HG03432 (cell line): ENCODE results near the gene ATAT1.
"Not testable (repeated sequence)": the region's sequence is repeated elsewhere in the genome, so short reads cannot be mapped to it uniquely, and the experiment has no call there.

Experiments
- ATAC-seq: cut with Tn5 transposase; IDR thresholded peaks from one replicate; pipeline ENCODE4 v1.9.1; 2021; ENCODE audit warnings: mild to moderate bottlenecking, moderate library complexity; ENCODE audit not compliant: unreplicated experiment

ATAT1 gene

DNA sequence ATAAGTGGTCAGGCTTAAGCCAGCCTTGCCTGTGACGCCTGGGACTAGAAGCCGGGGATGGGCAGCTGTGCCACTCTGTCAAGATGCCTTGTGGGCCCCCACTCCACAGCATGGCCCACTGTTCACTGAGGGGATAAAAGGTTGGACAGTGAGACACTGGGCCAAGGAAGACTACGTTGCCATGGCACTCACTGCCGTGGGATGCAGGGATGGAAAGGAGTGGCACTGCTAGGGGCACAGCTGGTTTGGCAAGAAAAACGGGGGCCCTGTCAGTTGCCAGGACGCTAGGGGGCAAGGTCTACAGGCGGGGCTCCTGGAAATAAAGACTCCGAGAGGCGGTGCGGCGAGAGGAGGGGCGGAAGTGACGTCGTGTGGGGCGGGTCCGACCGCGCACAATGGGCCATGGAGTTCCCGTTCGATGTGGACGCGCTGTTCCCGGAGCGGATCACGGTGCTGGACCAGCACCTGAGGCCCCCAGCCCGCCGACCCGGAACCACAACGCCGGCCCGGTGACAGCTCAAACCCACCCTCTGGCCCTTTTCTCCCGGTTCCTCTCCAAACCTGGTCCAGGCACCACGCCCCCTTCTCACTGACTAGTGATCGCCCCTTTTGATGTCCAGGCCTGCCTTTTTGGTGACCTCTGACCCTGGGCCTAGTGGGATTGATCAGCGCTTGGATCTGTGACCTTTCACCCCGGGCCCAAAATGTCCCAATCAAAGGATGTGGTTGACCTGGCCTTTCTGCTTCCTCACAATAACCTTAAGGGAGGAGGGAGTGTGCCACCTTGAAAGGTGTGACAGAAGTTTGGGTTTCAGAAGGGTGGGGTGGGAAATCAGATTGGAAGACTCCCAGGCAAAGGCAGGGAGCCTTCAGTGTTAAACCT, at the start of gene ATAT1:
Gene ATAT1, plus strand, starts transcription at position 391 of the 883 bp plus-strand sequence.
- peak; percentile 90 for ATAC-seq

DNA sequence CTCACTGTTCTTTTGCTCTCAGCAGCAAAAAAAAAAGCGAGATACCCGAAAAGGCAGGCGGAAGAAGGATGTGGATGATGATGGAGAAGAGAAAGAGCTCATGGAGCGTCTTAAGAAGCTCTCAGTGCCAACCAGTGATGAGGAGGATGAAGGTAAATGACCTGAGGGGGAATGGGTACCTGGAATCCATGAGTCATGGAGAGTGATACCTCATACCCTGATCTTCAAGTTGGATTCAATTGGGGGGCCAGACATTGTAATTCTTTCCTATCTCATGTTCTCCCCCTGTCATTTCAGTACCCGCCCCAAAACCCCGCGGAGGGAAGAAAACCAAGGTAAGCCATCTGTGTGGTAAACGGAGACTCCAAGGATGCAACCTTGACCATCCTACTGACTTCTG, 48.6 kb upstream of the ATAT1 start:
- no peak for ATAC-seq

DNA sequence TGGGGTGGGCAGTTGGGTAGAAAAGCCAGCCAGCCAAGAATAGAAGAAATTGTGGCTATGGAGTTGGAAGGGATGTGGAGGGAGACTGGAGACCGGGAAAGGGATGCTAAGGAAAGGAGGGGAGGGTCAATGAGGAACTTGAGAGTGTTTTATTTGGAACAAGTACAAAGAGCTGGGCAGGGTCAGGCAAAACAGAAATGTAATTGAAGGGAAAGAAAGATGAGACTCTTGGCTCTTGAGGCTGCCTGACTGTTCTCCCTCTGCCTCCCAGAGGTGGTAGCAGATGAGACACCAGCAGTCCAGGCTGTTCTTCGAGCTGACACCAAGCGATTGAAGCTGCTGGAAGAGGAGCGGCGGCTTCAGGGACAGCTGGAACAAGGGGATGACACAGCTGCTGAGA, 42.8 kb upstream of the ATAT1 start:
- ATAC-seq, result no peak

DNA sequence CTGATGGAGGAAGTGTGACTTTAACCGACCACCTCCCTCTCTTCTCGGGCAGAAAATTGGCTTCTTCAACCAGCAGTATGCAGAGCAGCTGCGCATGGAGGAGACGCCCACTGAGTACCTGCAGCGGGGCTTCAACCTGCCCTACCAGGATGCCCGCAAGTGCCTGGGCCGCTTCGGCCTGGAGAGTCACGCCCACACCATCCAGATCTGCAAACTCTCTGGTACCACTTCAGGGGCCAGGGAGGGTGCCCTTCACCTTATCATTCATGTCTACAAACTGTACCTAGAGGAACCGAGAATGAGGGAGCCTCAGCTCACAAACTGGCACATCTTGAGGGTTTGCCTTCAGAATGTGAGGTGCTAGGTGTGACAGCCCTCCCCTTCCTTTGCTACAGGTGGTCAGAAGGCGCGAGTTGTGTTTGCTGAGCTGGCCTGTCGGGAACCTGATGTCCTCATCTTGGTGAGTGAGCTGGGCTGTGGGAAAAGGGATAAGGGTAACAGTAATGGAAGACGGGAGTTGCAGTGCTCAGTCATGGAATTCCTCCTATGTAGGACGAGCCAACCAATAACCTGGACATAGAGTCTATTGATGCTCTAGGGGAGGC, 36.8 kb upstream of the ATAT1 start:
- ATAC-seq, result no peak

DNA sequence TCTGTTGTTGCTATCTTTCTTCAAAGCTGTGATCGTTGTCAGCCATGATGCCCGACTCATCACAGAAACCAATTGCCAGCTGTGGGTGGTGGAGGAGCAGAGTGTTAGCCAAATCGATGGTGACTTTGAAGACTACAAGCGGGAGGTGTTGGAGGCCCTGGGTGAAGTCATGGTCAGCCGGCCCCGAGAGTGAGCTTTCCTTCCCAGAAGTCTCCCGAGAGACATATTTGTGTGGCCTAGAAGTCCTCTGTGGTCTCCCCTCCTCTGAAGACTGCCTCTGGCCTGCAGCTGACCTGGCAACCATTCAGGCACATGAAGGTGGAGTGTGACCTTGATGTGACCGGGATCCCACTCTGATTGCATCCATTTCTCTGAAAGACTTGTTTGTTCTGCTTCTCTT, 36.2 kb upstream of the ATAT1 start:
- no peak for ATAC-seq

DNA sequence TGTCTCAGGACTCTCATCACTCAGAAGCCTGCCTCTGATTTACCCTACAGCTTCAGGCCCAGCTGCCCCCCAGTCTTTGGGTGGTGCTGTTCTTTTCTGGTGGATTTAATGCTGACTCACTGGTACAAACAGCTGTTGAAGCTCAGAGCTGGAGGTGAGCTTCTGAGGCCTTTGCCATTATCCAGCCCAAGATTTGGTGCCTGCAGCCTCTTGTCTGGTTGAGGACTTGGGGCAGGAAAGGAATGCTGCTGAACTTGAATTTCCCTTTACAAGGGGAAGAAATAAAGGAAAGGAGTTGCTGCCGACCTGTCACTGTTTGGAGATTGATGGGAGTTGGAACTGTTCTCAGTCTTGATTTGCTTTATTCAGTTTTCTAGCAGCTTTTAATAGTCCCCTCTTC, 35.7 kb upstream of the ATAT1 start:
- ATAC-seq, result no peak

DNA sequence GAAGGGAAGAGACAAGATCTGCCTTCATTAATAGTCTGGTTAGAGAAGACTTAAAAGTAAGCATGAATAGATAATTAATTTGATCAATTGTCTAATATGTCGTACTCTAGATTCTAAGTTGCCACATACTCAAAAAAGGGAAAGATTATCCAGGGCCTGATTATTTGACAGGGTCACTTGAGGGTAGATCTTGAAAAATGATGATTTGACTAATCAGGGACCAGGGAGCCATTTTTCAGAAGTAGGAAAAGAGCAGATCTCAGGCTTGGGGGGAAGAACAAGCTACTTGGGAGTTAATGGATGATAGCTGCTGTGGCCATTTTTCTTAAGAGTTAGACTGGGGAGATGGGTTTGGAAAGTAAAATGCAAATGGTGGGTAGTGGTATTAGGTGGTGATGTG, 34.4 kb upstream of the ATAT1 start:
- ATAC-seq, result no peak

DNA sequence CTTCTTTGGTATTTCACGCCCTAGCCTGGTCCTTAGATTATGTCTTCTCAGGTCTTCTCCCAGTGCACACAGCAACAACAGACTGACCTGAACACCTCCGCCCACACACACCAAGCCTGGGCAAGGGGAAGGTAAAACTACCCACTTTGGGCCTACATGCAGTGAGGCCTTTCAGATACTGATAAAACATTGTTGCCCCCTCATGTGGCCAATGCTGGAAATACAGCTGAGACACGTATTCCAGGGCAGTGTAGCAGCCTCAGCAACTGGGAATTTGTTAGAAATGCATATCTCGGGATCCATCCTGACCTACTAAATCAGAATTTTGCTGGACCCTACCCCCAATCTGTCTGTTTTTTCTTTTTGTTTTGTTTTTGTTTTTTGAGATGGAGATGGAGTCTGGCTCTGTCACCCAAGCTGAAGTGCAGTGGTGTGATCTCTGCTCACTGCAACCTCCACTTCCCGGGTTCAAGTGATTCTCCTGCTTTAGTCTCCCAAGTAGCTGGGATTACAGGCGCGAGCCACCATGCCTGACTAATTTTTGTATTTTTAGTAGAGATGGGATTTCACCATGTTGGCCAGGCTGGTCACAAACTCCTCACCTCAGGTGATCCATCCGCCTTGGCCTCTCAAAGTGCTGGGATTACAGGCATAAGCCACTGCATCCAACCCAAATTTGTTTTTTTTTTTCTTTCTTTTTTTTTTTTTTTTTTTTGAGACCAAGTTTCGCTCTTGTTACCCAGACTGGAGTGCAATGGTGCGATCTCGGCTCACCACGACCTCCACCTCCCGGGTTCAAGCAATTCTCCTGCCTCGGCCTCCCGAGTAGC, 29.1 kb upstream of the ATAT1 start:
- ATAC-seq, result not testable (repeated sequence)

DNA sequence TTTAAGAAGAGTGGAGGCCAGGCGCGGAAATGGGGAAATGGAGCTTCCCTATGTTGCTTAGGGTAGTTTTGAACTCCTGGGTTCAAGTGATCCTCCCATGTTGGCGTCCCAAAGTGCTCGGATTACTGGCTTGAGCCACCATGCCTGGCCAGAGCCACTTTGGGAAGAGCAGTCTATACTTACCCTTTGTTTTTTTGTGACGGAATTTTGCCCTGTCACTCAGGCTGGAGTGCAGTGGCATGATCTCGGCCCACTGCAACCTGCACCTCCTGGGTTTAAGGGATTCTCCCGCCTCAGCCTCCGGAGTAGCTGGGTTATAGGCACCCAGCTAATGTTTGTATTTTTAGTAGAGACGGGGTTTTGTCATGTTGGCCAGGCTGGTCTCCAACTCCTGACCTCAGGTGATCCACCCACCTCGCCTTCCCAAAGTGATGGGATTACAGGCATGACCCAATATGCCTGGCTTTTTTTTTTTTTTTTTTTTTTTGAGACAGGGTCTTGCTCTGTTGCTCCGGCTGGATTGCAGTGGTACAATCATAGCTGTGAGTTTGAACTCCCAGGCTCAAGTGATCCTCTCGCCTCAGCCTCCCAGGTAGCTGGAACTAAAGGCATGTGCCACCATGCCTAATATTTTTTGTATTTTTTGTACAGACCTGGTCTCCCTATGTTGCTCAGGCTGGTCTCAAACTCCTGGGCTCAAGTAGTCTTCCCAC, 27.6 kb upstream of the ATAT1 start:
- no peak for ATAC-seq

DNA sequence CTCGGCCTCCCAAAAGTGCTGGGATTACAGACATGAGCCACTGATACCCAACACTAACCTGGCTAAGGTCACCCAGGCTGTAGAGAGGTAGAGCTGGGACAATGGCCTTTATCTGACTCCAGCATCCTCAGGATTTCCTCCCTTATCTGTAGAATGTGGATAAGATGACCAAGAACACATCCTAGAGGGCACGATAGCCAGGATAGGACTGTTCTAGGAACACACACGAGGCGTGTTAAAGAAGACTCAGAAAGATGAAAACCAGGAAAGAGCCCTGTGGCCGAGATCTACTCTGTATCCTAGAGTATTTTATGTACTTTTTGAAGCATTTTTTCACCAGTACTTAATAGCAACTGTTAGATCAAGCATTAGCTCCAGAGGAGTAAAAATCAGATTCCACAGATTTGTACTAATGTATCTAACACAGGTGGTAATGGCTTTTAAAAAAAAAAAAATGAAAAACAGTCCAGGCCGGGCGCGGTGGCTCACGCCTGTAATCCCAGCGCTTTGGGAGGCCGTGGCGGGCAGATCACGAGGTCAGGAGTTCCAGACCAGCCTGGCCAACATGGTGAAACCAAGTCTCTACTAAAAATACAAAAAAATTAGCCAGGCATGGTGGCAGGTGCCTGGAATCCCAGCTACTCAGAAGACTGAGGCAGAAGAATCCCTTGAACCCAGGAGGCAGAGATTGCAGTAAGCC, 26.9 kb upstream of the ATAT1 start:
- no peak for ATAC-seq

DNA sequence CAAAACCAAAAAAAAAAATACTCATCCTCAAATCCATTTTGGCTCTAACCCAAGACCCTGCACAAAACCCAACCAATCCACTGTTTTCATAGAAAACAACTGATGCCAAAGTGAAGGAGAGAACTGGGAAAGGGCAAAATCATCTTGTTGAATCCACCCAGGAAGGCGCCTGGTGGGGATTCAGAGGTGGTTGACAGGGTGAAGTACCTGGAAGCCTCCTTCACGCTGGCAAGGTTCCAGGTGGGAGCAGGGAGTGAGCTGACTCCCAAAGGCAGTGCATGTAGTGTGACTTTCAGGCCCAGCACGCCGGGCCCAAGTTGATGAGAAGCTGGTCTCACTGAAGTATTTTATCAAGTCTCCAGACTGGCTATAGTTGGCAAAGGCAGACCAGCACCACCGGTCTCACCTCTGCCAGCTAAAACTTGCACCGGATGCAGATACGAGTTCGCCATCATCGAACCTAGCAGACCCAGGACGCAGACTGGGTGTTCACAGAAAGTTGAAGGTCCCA, 26.2 kb upstream of the ATAT1 start:
- ATAC-seq, result no peak

DNA sequence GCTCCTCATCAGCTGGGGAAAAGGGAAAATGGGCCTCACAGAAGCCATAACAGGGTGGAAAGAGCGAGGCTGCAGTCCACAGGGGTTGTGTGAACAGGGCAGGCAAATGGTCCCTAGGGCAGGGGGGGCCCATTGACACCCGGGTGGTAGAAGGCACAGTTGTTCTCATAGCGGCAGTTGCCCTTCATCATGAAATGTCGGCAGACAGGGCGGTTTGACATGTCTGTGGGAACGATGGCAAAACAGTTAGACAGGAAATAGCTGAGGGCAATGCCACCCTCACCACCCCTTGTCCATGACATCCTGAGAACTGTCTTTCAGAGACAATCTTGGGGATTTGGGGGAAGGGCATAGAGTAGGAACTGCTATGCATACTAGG, 25.2 kb upstream of the ATAT1 start:
- no peak for ATAC-seq

DNA sequence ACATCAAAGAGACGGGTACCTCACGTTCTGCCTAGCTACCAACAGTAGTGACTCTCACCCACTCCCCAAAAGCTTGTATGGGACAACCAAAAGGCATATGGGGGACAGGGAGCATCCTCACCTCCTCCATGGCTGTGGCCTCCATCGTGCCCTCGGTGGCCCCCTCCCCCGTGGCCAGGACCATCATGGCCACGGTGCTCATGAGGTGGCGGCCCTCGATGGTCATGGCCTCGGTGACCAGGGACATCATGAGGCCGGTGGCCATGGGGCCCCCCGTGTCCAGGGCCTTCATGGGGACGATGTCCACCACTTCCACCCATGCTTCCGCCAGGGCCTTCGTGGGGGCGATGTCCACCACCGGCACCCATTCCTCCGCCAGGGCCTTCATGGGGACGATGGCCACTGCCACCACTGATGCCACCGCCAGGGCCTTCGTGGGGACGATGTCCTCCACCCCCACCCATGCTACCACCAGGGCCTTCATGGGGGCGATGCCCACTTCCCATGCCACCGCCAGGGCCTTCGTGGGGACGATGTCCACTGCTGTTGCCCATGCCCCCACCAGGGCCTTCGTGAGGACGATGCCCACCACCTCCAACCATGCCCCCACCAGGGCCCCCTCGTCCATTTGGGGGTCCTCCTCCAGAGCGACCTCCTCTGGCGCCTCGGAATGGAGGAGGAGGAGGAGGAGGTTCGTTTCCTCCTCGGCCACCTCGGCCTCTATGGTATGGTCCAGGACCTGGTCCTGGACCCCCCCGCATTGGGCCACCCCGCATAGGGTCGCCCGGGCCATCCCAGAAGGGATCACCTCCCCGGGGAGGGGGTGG, 24.6 kb upstream of the ATAT1 start:
- no peak for ATAC-seq

DNA sequence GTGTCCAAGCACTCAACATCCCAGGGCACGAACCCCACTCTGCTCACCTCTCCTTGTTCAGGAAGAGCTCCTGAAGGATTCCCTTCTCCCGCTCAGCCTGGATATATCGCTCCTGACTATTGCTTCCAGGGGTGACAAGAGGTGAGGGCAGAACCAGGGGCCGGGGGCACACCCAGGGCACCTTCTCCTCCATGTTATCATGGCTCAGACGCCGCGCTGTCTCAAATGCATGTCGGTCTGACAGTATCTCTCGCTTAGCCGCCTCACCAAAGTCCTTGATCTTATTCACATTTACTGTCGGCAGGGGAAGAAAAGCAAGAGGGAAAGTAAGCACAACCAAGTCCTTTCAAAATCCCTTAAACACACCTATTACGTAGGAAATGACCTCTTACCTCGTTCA, 22.7 kb upstream of the ATAT1 start:
- ATAC-seq, result no peak

DNA sequence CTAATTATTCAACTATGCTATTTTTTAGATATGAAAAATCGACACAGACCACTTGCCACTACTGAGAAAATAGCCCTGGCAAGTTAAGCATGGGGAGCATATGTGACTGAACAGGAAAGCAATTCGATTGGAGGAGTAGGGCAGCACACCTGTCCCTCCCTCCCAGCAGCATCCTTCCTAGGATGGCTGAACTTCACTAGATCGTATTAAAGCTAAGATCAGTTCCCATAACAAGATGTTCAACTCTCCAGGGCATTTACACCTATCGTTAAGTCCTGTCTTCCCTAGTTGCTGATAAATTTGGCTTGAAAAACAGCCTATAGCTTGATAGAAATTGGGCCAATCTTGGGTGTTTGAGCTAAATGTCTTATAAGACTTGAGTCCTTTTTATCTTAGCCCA, 16.6 kb upstream of the ATAT1 start:
- no peak for ATAC-seq

DNA sequence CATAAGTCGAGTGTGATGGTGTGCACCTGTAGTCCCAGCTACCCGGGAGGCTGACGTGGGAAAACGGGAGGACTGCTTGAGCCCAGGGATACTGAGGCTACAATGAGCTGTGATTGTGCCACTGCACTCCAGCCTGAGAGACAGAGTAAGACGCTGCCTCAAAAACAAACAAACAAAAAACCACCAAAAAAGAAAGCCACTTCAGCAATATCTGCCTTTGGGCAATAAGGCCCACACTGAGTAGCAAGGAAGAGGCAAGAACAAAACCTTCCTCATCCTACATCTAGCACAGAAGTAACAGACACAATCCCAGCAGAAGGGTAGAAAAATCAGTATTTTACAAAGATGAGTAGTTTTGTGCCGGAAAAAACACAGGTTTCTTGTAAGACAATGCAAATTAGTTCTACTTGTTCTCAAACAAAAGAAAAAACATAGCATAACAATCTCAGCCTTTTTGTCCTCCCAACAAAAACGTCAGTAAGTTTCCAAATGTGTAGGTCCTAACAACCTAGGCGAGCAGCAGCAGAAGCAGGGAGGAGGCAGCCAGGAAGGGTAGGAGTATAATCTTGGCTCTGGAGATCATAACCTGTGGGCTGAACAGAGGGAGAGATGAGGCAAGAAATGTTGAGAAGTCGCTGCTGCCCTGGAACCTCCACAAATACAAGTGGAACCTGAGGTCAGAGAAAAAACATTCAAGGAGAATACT, 15.4 kb upstream of the ATAT1 start:
- ATAC-seq, result no peak

DNA sequence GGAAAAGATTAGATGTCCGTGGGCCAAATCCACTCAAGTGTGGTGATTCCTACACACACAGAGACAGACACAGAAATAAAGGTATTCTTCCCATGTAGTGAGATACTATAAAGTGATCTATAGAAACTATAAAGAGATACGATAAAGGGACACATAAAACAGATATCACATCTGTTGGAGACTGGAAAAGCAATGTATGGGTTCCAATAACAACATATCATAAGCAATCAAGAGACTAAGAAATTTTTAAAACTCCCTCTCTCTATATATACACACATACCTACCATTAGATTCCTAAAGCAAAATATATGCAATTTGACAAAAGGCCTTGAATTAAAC, 14.8 kb upstream of the ATAT1 start:
- no peak for ATAC-seq

DNA sequence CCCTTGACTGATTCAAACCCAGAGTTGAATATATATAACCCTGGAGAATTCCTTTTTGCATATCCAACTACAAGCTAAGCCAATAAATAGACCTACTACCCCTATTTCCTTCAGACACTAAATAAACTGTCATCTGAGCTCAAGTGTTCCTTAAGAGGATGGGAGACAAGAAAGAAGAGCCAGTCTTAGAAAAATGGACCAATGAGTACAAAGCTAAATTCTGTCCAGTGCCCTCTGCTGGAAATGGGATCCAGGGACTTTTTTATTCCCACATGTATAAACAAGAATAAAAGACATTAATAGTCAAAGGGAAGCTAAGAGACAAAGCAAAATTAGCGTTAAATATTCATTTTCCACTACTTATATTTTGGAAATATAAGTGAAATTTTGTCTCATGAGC, 14.5 kb upstream of the ATAT1 start:
- ATAC-seq, result no peak

DNA sequence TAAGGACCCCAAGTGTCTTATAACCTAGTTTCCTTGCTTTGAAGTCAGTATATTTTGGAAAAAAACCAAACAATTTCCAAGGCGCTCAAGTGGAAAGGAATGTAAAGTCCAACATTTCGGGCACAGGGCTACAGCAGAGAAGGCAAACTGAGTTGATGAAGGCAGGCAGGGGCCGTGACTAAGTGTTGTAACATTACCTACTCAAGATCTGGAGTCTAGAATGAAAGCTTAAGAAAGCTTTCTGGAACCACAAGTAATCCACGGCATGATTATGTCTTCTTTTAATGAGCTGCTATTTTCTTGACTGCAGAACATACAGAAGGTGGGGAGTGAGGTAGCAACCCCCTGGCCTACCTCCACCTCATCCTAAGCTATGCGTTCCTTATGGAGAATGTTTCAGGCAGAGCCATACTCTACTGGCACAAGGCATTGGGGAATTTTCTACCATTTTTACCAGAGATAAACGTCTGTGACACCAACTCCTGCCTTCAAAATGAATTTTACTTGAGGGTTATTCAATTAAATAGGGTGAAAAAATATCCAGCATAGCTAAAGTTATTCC, 13.9 kb upstream of the ATAT1 start:
- ATAC-seq, result no peak
